Lower lobe of right lung (tissue), 2 donors: Measurements from ENCODE around the gene IFIT1B. TPM values are rescaled to one million over a fixed set of nuclear protein-coding genes. Genes with fewer than 3 reads are reported as not detected.
A peak's percentile ranks its signal among the peaks of the same experiment; 100 is the strongest.

Source experiments
- ATAC-seq, 2 donors: fragments of 200-7000 bp; cut with Tn5 transposase; one replicate each; pipeline ENCODE4 v1.9.1; 2020 to 2022; ENCODE audit warnings: mild to moderate bottlenecking in 2 of 2, moderate library complexity in 2 of 2
- DNase-seq: peaks from one replicate; pipeline ENCODE4 v3.0.0-alpha.2; 2020
- H3K27ac ChIP-seq: fragments of 200-600 bp; one replicate; pipeline ENCODE4 v1.8.0; 2022
- H3K27me3 ChIP-seq: fragments of 200-600 bp; one replicate; pipeline ENCODE4 v1.8.0; 2022; ENCODE audit warnings: low read depth
- H3K36me3 ChIP-seq: fragments of 200-600 bp; one replicate; pipeline ENCODE4 v1.8.0; 2022; ENCODE audit warnings: mild to moderate bottlenecking
- H3K4me1 ChIP-seq: fragments of 200-600 bp; one replicate; pipeline ENCODE4 v1.8.0; 2022
- H3K4me3 ChIP-seq: fragments of 200-600 bp; one replicate; pipeline ENCODE4 v1.8.0; 2022; ENCODE audit warnings: mild to moderate bottlenecking
- H3K9me3 ChIP-seq: fragments of 200-600 bp; one replicate; pipeline ENCODE4 v1.8.0; 2022
- intact Hi-C: fragments of 100-400 bp; cut with DNase I; formaldehyde crosslinking; loops from one replicate; pipeline ENCODE4 v1.11.0; 2022
- total RNA-seq: library from RNA; stranded (reverse); fragmentation: NEBNext Ultra II Directional; extraction: Animal tissue kit (Norgen Biotek cat#: 25700); gene quantifications from one replicate; pipeline ENCODE4 v1.2.1, GENCODE V29; 2021
- TF ChIP-seq, protein P1 (sequence below): fragments of 200-600 bp; IDR thresholded peaks from one replicate; pipeline ENCODE4 v1.8.0; 2022; ENCODE audit warnings: antibody characterized with exemption, mild to moderate bottlenecking
- donor health status: DM: no; HTN: yes; CAD: no; lungs with severe emphysema.

IFIT1B gene
- total RNA-seq, 1 donor from 2014 or later = not detected

DNA sequence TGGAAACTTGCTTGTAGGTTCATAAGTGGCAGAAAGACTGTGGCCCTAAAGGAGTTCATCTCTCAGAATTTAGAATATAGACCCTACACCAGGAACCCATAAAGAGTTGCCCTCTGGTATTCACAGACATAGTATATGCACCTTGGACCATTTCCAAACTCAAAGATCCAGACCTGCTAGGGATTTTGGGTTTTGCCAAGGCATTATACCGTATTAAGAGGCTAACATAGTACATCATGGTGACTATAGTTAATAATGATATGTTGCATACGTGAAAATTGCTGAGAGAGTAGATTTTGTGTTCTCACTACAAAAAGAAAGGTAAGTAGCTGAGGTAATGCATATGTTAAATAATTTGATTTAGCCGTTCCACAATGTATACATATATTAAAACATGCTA is 36.2 kb upstream of the IFIT1B start:
- no peak for ATAC-seq
- Histone ChIP-seq H3K4me3 (no peak overlapping the region), H3K9me3 (no peaks in the 10 kb centered on the region), H3K27ac (no peak overlapping the region), H3K27me3 (no peaks in the 10 kb centered on the region), H3K4me1 (peaks cover 25% of the 10 kb centered on the region), H3K36me3 (peaks cover 44% of the 10 kb centered on the region)
- no peak for DNase-seq
- intact Hi-C loops = no loop called here
- TF ChIP-seq, protein P1, sequence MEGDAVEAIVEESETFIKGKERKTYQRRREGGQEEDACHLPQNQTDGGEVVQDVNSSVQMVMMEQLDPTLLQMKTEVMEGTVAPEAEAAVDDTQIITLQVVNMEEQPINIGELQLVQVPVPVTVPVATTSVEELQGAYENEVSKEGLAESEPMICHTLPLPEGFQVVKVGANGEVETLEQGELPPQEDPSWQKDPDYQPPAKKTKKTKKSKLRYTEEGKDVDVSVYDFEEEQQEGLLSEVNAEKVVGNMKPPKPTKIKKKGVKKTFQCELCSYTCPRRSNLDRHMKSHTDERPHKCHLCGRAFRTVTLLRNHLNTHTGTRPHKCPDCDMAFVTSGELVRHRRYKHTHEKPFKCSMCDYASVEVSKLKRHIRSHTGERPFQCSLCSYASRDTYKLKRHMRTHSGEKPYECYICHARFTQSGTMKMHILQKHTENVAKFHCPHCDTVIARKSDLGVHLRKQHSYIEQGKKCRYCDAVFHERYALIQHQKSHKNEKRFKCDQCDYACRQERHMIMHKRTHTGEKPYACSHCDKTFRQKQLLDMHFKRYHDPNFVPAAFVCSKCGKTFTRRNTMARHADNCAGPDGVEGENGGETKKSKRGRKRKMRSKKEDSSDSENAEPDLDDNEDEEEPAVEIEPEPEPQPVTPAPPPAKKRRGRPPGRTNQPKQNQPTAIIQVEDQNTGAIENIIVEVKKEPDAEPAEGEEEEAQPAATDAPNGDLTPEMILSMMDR = no peak

GRCh38 chr10:89342206-89342958 is 35.5 kb upstream of the IFIT1B start:
- intact Hi-C loops = no loop called here
- Histone ChIP-seq H3K27me3 (no peaks in the 10 kb centered on the region), H3K27ac (no peak overlapping the region), H3K4me3 (no peak overlapping the region), H3K36me3 (peaks cover 39% of the 10 kb centered on the region), H3K4me1 (peaks cover 26% of the 10 kb centered on the region), H3K9me3 (no peaks in the 10 kb centered on the region)
- TF ChIP-seq, protein P1 = no peak
- DNase-seq = no peak
- ATAC-seq = peak; percentile 17 to 44

DNA sequence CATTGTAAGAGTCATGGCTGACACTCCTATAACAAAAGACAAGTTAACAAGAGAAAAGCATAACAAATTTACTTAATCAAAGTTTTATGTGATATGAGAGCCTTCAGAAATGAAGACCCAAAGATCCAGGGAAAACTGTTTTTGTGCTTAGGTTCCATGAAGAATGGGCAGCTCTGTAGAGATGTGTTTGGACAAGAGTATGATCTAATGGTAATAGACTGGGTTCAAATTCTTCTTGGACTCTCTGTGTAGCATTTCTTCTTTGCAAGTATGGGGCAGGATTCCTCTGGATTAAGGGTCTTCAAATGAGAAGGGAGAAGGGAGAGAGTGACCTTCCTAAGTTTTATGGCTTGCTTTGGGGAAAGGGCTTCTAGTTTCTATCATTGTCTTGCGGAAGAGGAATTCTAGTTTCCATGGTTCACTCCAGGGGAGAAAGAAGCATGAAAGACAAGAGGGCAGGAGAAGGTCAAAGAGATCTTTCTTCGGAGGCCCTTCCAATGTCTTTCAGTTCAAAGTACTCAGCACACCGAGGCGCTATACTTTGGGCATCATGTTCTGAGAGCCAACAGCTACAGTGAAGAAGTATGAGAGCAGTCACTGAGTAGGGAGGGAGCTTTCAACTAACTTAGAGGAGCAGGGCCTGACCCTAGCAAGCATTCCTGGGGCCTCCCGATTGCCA is 34.6 kb upstream of the IFIT1B start:
- intact Hi-C loops = no loop called here
- no peak overlapping the region for H3K27ac ChIP-seq

GRCh38 chr10:89344156-89344555 is 33.7 kb upstream of the IFIT1B start:
- Histone ChIP-seq H3K4me3 (no peak overlapping the region), H3K9me3 (no peaks in the 10 kb centered on the region), H3K36me3 (peaks cover 22% of the 10 kb centered on the region), H3K4me1 (peaks cover 42% of the 10 kb centered on the region), H3K27ac (no peak overlapping the region), H3K27me3 (no peaks in the 10 kb centered on the region)
- ATAC-seq (no peak), DNase-seq (no peak)
- TF ChIP-seq, protein P1 = no peak
- intact Hi-C loops = no loop called here

More for the DNA sequence above, 34.6 kb upstream of the IFIT1B start:
- no peak overlapping the region for H3K4me3 ChIP-seq
- ATAC-seq = no peak
- H3K27me3 ChIP-seq = no peaks in the 10 kb centered on the region
- peaks cover 31% of the 10 kb centered on the region for H3K36me3 ChIP-seq
- TF ChIP-seq, protein P1 = no peak
- peaks cover 32% of the 10 kb centered on the region for H3K4me1 ChIP-seq
- H3K9me3 ChIP-seq = no peaks in the 10 kb centered on the region
- no peak for DNase-seq

GRCh38 chr10:89345367-89346000 is 32.4 kb upstream of the IFIT1B start:
- Histone ChIP-seq H3K9me3 (no peaks in the 10 kb centered on the region), H3K4me1 (peaks cover 47% of the 10 kb centered on the region), H3K36me3 (peaks cover 8% of the 10 kb centered on the region), H3K27ac (peak overlapping the region; percentile 9), H3K4me3 (no peak overlapping the region), H3K27me3 (no peaks in the 10 kb centered on the region)
- ATAC-seq (no peak), DNase-seq (no peak)
- TF ChIP-seq, protein P1 = no peak
- intact Hi-C loops = no loop called here
